OCI-LY3 (cell line): ENCODE results near the gene TRIM25.

Experiments used
- EZH2phosphoT487 ChIP-seq: fragments of 200-600 bp; shearing (Covaris generic); IDR thresholded peaks from 2 replicates; pipeline ENCODE4 v1.6.1; 2018; ENCODE audit warnings: antibody characterized with exemption, mixed run types, low read depth
- TF ChIP-seq, protein P1 (sequence below): fragments of 200-600, 300-600 bp; sonication (generic); IDR thresholded peaks from 2 replicates; pipeline ENCODE4 v1.5.1; 2014; ENCODE audit warnings: antibody characterized with exemption, low read length, low read depth

DNA sequence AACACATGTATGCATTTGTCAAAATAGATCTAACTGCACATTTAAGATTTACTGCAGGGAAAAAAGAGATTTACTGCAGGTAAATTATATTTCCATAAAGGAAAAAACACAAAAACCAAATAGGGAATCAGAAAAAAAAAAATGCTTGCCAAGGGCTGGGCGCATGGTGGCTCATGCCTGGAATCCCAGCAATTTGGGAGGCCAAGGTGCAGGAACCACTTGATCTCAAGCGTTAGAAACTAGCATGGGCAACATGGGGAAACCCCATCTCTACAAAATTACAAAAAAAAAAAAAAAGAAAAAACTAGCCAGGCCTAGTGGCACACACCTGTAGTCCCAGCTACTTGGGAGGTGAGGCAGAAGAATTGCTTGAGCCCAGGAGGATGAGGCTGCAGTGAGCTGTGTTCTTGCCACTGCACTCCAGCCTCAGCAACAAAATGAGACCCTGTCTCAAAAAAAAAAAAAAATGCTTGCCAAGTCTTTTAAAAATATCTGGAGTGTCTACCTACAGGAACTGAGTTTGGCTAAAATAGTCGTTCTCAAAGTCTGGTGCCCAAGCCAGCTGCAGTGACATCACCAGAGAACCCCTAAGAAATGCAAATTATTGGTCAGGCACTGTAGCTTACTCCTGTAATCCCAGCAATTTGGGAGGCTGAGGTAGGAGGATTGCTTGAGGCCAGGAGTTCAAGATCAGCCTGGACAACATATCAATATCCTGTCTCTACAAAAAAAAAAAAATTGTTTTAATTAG lies 17.5 kb downstream of the TRIM25 start:
- TF ChIP-seq, protein P1, sequence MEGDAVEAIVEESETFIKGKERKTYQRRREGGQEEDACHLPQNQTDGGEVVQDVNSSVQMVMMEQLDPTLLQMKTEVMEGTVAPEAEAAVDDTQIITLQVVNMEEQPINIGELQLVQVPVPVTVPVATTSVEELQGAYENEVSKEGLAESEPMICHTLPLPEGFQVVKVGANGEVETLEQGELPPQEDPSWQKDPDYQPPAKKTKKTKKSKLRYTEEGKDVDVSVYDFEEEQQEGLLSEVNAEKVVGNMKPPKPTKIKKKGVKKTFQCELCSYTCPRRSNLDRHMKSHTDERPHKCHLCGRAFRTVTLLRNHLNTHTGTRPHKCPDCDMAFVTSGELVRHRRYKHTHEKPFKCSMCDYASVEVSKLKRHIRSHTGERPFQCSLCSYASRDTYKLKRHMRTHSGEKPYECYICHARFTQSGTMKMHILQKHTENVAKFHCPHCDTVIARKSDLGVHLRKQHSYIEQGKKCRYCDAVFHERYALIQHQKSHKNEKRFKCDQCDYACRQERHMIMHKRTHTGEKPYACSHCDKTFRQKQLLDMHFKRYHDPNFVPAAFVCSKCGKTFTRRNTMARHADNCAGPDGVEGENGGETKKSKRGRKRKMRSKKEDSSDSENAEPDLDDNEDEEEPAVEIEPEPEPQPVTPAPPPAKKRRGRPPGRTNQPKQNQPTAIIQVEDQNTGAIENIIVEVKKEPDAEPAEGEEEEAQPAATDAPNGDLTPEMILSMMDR, result no peak
- TF ChIP-seq EZH2phosphoT487, result no peak
